HepG2 (cell line): ENCODE measurements around the gene RPTOR. TPM values are rescaled to one million over a fixed set of nuclear protein-coding genes. Genes with fewer than 3 reads are reported as not detected.

Source experiments
- BHLHE40 ChIP-seq: IDR thresholded peaks from 2 replicates; pipeline ENCODE4 v1.6.1; 2011; ENCODE audit warnings: low read length, improper control_type of control experiment
- CBX5 ChIP-seq: sonication (generic); formaldehyde crosslinking; IDR thresholded peaks from 2 replicates; pipeline ENCODE4 v1.4.0; 2020; ENCODE audit warnings: missing genetic modification reagents, borderline replicate concordance
- CEBPB ChIP-seq: IDR thresholded peaks from 2 replicates; pipeline ENCODE4 v1.6.1; 2011; ENCODE audit warnings: low read depth, low read length, improper control_type of control experiment, borderline replicate concordance
- ESRRA ChIP-seq: sonication (generic); formaldehyde crosslinking; IDR thresholded peaks from 2 replicates; pipeline ENCODE4 v1.5.1; 2020; ENCODE audit warnings: mild to moderate bottlenecking, low read depth, missing genetic modification reagents
- HIC2 ChIP-seq: sonication (generic); formaldehyde crosslinking; IDR thresholded peaks from 2 replicates; pipeline ENCODE4 v1.9.0; 2022; ENCODE audit warnings: low read depth, missing genetic modification reagents
- HOXA3 ChIP-seq: sonication (generic); formaldehyde crosslinking; IDR thresholded peaks from 2 replicates; pipeline ENCODE4 v1.5.0; 2020; ENCODE audit warnings: missing genetic modification reagents
- KMT2A ChIP-seq: sonication (generic); formaldehyde crosslinking; IDR thresholded peaks from 2 replicates; pipeline ENCODE4 v1.4.0; 2020; ENCODE audit warnings: missing genetic modification reagents
- NR2F6 ChIP-seq, 2 experiments: IDR thresholded peaks; 2 replicates each; pipeline ENCODE4 v1.6.1; 2016; ENCODE audit warnings: antibody characterized with exemption in 1 of 2, mild to moderate bottlenecking in 1 of 2
- RAD51 ChIP-seq: fragments of 450-650 bp; IDR thresholded peaks from 2 replicates; pipeline ENCODE4 v1.6.1; 2016; ENCODE audit warnings: borderline replicate concordance
- SKI ChIP-seq: fragments of 450-650 bp; IDR thresholded peaks from one replicate; pipeline ENCODE4 v1.6.1; 2018; ENCODE audit warnings: mild to moderate bottlenecking; ENCODE audit not compliant: partially characterized antibody
- TGIF2 ChIP-seq: IDR thresholded peaks from 2 replicates; pipeline ENCODE4 v1.6.1; 2016; ENCODE audit warnings: control low read depth, missing compliant biosample characterization
- ZMAT3 ChIP-seq: sonication (generic); formaldehyde crosslinking; conservative IDR thresholded peaks from 2 replicates; pipeline ENCODE4 v1.7.0; 2021; ENCODE audit warnings: missing genetic modification reagents
- ZNF329 ChIP-seq: sonication (generic); formaldehyde crosslinking; IDR thresholded peaks from 2 replicates; pipeline ENCODE4 v1.9.0; 2021; ENCODE audit warnings: low read depth, mild to moderate bottlenecking, missing genetic modification reagents
- ZNF790 ChIP-seq: sonication (generic); formaldehyde crosslinking; IDR thresholded peaks from 2 replicates; pipeline ENCODE4 v1.8.0; 2022; ENCODE audit warnings: missing genetic modification reagents, mild to moderate bottlenecking, borderline replicate concordance
- ZNF883 ChIP-seq: sonication (generic); formaldehyde crosslinking; IDR thresholded peaks from 2 replicates; pipeline ENCODE4 v1.5.1; 2020; ENCODE audit warnings: mild to moderate bottlenecking, missing genetic modification reagents; ENCODE audit errors: not compliant biosample characterization
- ZSCAN20 ChIP-seq: sonication (generic); formaldehyde crosslinking; IDR thresholded peaks from 2 replicates; pipeline ENCODE4 v1.4.0; 2020; ENCODE audit warnings: missing genetic modification reagents, mild to moderate bottlenecking, borderline replicate concordance
- polyA plus RNA-seq, 8 experiments: library from polyadenylated mRNA; depleted of rRNA in 3 of 8; stranded (reverse) in 7 of 8; unstranded in 1 of 8; fragments of >200 nt; fragmentation: Illumina TruSeq in 4 of 8; extraction: Trizol in 4 of 8; gene quantifications; 2 replicates each; pipeline versions ENCODE4 v1.2.1 to v1.2.3, GENCODE V29; 2011 to 2016; ENCODE audit warnings: low read depth in 4 of 8, missing spikeins in 1 of 8, mixed read lengths in 1 of 8; ENCODE audit not compliant: insufficient read depth in 1 of 8
- total RNA-seq, 5 experiments: library from RNA; depleted of rRNA; stranded (reverse); fragments of >200 nt; fragmentation: Illumina TruSeq; extraction: Trizol; gene quantifications; 2 replicates each; pipeline ENCODE4 v1.2.3, GENCODE V29; 2016; ENCODE audit warnings: low read depth in 1 of 5
- TF ChIP-seq, protein P1 (sequence below): sonication (generic); formaldehyde crosslinking; IDR thresholded peaks from 2 replicates; pipeline ENCODE4 v1.4.0; 2020; ENCODE audit warnings: missing genetic modification reagents
- TF ChIP-seq, protein P2 (sequence below): sonication (generic); formaldehyde crosslinking; IDR thresholded peaks from 2 replicates; pipeline ENCODE4 v1.9.0; 2021; ENCODE audit warnings: missing genetic modification reagents, borderline replicate concordance
- TF ChIP-seq, protein P3 (sequence below): sonication (generic); formaldehyde crosslinking; IDR thresholded peaks from 2 replicates; pipeline ENCODE4 v1.8.0; 2022; ENCODE audit warnings: missing genetic modification reagents, mild to moderate bottlenecking, borderline replicate concordance

RPTOR gene
- total and polyA plus RNA-seq, 2 of the 13 experiments (the other 11 are each of a cell fraction or from before 2014, with no cell fraction given): 6.6 to 25.3 TPM

DNA sequence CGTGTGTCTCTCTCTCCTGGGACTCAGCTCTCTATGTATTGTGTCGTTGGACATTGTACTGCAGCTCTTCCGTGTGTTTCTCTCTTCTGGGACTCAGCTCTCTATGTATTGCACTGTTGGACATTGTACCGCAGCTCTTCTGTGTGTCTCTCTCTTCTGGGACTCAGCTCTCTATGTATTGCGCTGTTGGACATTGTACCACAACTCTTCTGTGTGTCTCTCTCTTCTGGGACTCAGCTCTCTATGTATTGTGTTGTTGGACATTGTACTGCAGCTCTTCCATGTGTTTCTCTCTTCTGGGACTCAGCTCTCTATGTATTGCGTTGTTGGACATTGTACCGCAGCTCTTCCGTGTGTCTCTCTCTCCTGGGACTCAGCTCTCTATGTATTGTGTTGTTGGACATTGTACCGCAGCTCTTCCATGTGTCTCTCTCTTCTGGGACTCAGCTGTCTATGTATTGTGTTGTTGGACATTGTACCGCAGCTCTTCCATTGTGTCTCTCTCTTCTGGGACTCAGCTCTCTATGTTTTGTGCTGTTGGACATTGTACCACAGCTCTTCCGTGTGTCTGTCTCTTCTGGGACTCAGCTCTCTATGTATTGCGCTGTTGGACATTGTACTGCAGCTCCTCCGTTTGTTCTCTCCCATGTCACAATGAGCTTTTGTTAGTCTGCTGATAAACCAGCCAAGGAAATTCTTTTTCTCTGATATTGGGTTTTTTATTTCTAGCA is 84.8 kb downstream of the RPTOR start (continued):
- peak; percentile 96 for TF ChIP-seq SKI
- TF ChIP-seq ZNF329 (CRISPR knock-in tag): no peak
- TF ChIP-seq KMT2A: 0 out of 2 replicates have a peak, but pooled peaks have one; percentile 5
- peak; percentile 9; the same call in 1 of the 2 replicates for TF ChIP-seq BHLHE40
- TF ChIP-seq RAD51: 0 out of 2 replicates have a peak, but pooled peaks have one; percentile 26
- TF ChIP-seq CEBPB: peak; percentile 55
- TF ChIP-seq, protein P1, sequence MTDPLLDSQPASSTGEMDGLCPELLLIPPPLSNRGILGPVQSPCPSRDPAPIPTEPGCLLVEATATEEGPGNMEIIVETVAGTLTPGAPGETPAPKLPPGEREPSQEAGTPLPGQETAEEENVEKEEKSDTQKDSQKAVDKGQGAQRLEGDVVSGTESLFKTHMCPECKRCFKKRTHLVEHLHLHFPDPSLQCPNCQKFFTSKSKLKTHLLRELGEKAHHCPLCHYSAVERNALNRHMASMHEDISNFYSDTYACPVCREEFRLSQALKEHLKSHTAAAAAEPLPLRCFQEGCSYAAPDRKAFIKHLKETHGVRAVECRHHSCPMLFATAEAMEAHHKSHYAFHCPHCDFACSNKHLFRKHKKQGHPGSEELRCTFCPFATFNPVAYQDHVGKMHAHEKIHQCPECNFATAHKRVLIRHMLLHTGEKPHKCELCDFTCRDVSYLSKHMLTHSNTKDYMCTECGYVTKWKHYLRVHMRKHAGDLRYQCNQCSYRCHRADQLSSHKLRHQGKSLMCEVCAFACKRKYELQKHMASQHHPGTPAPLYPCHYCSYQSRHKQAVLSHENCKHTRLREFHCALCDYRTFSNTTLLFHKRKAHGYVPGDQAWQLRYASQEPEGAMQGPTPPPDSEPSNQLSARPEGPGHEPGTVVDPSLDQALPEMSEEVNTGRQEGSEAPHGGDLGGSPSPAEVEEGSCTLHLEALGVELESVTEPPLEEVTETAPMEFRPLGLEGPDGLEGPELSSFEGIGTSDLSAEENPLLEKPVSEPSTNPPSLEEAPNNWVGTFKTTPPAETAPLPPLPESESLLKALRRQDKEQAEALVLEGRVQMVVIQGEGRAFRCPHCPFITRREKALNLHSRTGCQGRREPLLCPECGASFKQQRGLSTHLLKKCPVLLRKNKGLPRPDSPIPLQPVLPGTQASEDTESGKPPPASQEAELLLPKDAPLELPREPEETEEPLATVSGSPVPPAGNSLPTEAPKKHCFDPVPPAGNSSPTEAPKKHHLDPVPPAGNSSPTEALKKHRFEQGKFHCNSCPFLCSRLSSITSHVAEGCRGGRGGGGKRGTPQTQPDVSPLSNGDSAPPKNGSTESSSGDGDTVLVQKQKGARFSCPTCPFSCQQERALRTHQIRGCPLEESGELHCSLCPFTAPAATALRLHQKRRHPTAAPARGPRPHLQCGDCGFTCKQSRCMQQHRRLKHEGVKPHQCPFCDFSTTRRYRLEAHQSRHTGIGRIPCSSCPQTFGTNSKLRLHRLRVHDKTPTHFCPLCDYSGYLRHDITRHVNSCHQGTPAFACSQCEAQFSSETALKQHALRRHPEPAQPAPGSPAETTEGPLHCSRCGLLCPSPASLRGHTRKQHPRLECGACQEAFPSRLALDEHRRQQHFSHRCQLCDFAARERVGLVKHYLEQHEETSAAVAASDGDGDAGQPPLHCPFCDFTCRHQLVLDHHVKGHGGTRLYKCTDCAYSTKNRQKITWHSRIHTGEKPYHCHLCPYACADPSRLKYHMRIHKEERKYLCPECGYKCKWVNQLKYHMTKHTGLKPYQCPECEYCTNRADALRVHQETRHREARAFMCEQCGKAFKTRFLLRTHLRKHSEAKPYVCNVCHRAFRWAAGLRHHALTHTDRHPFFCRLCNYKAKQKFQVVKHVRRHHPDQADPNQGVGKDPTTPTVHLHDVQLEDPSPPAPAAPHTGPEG (CRISPR knock-in tag): no peak
- TF ChIP-seq, protein P2, sequence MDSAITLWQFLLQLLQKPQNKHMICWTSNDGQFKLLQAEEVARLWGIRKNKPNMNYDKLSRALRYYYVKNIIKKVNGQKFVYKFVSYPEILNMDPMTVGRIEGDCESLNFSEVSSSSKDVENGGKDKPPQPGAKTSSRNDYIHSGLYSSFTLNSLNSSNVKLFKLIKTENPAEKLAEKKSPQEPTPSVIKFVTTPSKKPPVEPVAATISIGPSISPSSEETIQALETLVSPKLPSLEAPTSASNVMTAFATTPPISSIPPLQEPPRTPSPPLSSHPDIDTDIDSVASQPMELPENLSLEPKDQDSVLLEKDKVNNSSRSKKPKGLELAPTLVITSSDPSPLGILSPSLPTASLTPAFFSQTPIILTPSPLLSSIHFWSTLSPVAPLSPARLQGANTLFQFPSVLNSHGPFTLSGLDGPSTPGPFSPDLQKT (CRISPR knock-in tag): no peak
- TF ChIP-seq HIC2 (CRISPR knock-in tag): no peak; the same call in 1 of the 2 replicates
- TF ChIP-seq ZMAT3: 0 out of 2 replicates have a peak, but pooled peaks have one; percentile 14
- TF ChIP-seq ESRRA (CRISPR knock-in tag): peak; percentile 25; the same call in 1 of the 2 replicates
- no peak for TF ChIP-seq ZSCAN20 (CRISPR knock-in tag)
- TF ChIP-seq ZNF883 (CRISPR knock-in tag): no peak
- TF ChIP-seq, protein P3, sequence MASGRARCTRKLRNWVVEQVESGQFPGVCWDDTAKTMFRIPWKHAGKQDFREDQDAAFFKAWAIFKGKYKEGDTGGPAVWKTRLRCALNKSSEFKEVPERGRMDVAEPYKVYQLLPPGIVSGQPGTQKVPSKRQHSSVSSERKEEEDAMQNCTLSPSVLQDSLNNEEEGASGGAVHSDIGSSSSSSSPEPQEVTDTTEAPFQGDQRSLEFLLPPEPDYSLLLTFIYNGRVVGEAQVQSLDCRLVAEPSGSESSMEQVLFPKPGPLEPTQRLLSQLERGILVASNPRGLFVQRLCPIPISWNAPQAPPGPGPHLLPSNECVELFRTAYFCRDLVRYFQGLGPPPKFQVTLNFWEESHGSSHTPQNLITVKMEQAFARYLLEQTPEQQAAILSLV (CRISPR knock-in tag): no peak
- peak; percentile 1; the same call in 1 of the 2 replicates for TF ChIP-seq HOXA3 (CRISPR knock-in tag)
- TF ChIP-seq TGIF2 (CRISPR knock-in tag): peak; percentile 36
- peak; percentile 69; the same call in 1 of the 2 replicates for TF ChIP-seq ZNF790
- TF ChIP-seq NR2F6 (IDR thresholded peaks at IDR 0.05): peak; percentile 37; the same call in 1 of the 2 replicates
- TF ChIP-seq NR2F6 (CRISPR knock-in tag; IDR thresholded peaks at IDR 0.05): no peak
- TF ChIP-seq CBX5 (CRISPR knock-in tag): peak; percentile 60; the same call in 1 of the 2 replicates
